ENCODE results near the gene PTPN1. TPM values are rescaled to one million over a fixed set of nuclear protein-coding genes. Genes with fewer than 3 reads are reported as not detected.
"Not testable (repeated sequence)": the region's sequence is repeated elsewhere in the genome, so short reads cannot be mapped to it uniquely, and the experiment has no call there.

The PTPN1 gene
- total RNA-seq, 1 experiment from 2014 or later: 118 TPM

DNA sequence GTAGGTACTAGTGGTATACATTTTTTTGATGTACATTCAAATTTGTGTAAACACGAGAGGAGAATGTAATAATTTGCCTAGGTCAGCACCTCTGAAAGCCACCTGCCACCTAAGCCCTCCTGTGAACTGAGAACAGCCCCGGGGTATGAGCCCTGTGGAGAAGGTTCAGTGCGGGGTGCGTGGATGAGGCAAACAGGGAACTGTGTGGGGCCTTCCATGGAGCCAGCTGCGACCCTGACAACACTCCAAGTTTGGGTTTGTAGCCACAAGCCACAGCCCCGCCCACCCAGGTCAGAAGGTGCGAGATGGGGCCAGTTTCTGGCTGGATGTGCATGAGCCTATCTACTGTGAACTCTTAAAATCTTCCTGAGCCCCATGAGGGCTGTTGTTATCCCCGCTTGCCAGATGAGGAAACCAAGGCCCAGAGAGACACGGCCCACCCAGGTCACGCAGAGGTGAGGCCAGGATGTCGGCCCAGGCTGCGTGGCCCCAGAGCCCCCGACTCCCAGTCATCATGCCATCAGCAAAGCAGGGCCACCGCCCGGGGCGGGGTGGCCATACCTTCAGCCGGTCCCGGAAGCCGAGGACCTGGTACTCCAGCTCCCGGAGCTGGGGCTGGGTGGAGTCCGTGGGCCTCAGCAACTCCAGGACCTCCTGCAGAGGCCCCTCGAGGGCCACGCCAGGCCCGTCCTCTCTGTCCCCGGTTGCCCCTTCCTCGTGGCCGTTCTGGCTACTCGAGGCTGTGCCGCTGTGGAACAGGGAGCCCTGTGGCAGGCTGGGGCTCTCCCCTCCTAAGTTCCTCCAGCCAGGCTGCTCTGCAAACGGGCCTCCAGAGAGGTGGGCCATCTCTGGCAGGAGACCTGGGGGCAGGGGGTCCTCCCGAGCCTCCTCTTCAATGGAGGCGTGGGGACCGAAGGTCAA is 91.6 kb downstream of the PTPN1 start:
- in situ Hi-C loops (cut with HindIII; ENCODE audit: low pct_unique_long_range_greater_than_20kb, low sequenced_read_pairs): no loop called here
- no peak for DNase-seq (ENCODE audit: low read depth, low spot score)

DNA sequence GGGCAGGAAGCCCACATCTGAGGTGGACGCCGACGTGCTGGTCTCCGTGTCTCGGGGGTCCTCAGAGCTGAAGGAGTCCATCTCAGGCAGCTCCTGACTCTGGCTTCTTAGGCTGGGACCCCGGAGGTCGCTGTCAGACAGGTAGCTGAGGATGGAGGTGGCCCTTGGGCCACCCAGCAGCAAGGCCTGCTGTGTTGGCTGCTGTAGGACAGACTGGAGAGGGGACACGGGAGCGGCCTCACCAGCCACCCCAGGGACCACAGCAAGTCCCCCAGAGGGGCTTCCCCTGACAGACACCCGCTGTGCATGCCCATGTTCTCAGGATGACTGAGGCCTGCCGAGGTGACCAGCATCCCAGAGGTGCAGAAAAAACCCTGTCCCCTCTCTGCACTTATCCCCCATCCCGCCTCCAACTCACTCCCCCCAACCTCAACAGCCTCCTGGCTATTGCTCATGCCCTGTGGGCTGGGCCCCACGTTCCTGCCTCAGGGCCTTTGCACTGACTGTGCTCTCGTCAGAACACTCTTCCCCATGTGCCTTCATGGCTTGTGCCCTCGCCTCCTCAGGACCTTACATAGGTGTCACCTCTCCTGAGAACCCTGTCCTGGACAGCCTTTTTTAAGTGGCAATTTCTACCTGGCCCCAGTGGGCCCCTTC is 92.4 kb downstream of the PTPN1 start:
- no peak for DNase-seq (ENCODE audit: low read depth, low spot score)
- in situ Hi-C loops (cut with HindIII; ENCODE audit: low pct_unique_long_range_greater_than_20kb, low sequenced_read_pairs): no loop called here

GRCh38 chr20:50604451-50604850 is 94.3 kb downstream of the PTPN1 start:
- in situ Hi-C loops (cut with HindIII; ENCODE audit: low pct_unique_long_range_greater_than_20kb, low sequenced_read_pairs): no loop called here
- no peak for DNase-seq (ENCODE audit: low read depth, low spot score)

DNA sequence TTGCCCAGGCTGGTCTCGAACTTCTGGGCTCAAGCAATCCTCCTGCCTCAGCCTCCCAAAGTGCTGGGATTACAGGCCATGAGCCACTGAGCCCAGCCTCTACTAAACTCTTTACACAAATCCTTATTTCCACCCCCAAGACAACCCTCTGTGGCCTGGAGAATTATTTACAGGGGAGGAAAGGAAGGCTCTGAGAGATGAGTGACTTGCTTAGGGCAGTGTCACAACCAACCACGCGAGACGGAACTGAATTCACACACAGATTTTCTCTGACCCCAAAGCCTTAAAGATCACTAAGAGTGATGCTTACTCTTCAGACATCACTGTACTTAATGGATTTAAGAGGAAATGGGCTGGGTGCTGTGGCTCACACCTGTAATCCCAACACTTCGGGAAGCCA is 95.0 kb downstream of the PTPN1 start:
- in situ Hi-C loops (cut with HindIII; ENCODE audit: low pct_unique_long_range_greater_than_20kb, low sequenced_read_pairs): no loop called here
- no peak for DNase-seq (ENCODE audit: low read depth, low spot score)

DNA sequence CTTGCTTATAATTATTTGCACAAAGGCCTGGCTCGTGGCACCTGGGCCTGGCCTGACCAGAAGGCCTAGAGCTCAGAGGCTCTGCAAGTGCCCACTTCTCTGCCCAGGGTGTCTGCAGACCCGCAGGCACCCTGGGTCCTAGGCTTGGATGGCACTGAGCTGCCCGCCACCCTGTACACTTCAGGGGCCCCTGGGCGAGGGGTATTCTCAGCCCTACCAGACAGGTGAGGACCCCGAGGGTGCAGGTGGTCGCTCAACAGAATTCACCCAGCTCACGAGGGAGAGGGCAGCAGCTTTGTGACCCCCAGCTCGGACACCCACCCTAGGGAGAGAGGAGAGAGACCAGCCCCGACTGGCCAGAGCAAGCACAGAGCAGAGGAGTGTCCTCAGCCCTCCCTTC is 97.3 kb downstream of the PTPN1 start:
- no peak for DNase-seq (ENCODE audit: low read depth, low spot score)
- in situ Hi-C loops (cut with HindIII; ENCODE audit: low pct_unique_long_range_greater_than_20kb, low sequenced_read_pairs): no loop called here

- in situ Hi-C loops (cut with HindIII; ENCODE audit: low pct_unique_long_range_greater_than_20kb, low sequenced_read_pairs): no loop called here
- DNase-seq (ENCODE audit: low read depth, low spot score): no peak
Measured at GRCh38 chr20:50607850-50608749, 97.9 kb downstream of the PTPN1 start.

DNA sequence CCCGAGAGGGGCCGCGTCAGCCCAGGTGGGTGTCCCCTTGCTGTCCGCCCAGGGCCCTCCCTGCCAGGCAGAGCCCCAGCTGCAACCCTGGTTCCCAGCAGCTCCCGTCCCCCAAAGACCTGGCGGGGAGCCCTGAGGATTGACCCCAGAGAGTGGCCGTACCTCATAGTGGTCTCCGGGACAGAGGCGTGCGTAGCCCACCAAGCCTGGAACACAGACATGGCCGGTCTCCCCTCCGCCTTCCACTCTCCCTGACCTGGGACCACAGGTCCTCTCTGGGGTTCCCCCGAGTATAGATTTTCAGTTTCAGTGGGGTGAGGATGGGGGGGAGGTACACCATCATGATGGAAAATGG is 98.5 kb downstream of the PTPN1 start:
- no peak for DNase-seq (ENCODE audit: low read depth, low spot score)
- in situ Hi-C loops (cut with HindIII; ENCODE audit: low pct_unique_long_range_greater_than_20kb, low sequenced_read_pairs): no loop called here

DNA sequence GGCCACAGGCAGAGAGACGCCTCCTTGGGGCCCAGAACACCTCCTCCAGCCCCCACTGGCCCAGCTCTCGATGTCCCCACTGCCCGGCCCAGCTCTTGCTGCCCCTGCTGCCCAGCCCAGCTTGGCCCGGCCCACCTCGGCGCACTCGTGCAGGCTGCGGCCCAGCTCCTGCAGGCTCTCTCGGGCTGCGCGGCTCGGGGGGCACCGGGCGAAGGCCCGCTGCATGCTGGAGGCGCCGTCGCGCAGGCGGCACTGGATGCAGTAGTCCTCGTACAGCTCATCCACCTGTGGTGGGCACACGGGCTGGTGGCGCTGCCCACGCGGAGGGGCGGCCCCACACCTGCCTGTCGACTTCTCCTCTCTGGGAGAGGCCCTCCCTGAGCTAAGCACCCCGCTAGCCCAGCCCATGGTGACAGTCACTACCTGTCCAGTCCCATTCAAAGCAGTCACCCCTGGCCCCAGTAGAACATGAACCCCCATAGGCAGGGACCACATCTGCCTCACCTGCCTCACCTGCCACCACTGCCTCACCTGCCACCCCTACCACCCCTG is 99.3 kb downstream of the PTPN1 start:
- DNase-seq (ENCODE audit: low read depth, low spot score): no peak
- in situ Hi-C loops (cut with HindIII; ENCODE audit: low pct_unique_long_range_greater_than_20kb, low sequenced_read_pairs): no loop called here

DNA sequence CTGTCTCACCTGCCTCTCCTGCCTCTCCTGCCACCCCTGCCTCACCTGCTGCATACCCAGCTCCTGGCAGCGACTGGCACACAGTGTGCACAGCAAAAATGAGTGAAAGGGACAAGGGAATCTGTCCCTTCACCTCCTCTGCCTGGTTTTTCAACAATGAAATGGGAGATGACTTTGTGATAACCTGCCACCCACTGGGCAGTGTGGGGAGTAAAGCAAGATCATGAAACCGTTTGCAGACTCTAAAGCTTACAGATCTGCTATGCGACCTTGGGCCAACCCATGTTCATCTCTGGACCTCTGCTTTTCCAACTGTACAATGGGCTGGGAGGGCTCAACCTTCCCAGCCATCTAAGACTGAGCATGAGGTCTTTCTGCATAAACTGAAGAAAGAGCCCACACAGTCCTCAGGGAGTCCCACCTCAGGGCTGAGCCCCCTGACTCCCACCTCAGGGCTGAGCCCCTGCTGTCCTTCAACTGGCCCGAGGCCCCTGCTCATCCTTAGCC is 100.1 kb downstream of the PTPN1 start:
- in situ Hi-C loops (cut with HindIII; ENCODE audit: low pct_unique_long_range_greater_than_20kb, low sequenced_read_pairs): no loop called here

DNA sequence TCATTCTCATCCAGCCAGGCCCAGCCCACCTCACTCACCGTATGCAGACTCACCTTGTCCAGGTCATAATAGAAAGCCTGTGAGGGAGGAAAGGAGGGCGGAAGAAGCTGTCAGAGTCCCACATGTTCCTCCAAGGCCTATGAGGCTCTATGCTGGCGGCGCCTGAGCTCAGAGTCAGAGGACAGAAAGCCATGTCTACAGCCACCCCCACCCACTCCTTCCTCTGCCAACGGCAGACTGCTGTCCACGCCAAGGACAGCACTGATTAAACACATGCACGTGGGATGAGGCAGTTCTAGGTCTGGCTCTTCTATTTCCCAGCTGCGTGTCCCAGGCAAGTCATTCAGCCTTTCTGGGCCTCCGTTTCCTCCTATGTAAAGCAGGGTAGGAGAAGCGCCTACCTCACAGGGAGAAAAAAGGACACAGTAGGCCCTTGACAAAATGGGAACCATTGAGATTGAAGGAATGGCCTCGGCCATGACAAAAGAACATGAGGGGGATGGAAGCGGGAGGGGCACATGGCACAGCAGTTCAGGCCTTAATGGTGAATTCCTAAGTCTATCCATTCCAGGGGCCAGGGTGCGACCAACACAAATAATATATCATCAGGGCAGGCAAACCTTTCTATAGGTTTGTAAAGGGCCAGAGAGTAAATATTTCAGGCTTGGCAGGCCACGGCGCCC is 101.1 kb downstream of the PTPN1 start:
- no peak for DNase-seq (ENCODE audit: low read depth, low spot score)
- in situ Hi-C loops (cut with HindIII; ENCODE audit: low pct_unique_long_range_greater_than_20kb, low sequenced_read_pairs): no loop called here

More for the DNA sequence above, 100.1 kb downstream of the PTPN1 start:
- DNase-seq (ENCODE audit: low read depth, low spot score): peak; percentile 19

- DNase-seq (ENCODE audit: low read depth, low spot score): no peak
- in situ Hi-C loops (cut with HindIII; ENCODE audit: low pct_unique_long_range_greater_than_20kb, low sequenced_read_pairs): no loop called here
Measured at GRCh38 chr20:50613438-50614169, 103.4 kb downstream of the PTPN1 start.

DNA sequence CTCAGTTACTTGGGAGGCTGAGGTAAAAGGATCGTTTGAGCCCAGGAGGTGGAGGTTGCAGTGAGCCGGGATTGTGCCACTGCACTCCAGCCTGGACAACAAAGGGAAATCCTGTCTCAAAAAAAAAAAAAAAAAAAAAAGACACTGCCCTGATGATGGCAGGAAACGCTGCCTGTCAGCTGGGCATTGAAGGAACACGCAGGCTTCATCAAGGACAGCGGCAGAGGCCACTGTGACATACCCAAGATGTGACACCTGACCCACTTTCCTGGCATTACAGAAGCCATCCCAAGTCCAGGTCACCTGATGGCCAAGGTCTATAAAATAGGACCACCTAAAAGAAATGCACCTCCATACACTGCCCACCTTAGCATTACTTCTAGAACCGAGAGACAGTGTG is 105.2 kb downstream of the PTPN1 start:
- in situ Hi-C loops (cut with HindIII; ENCODE audit: low pct_unique_long_range_greater_than_20kb, low sequenced_read_pairs): no loop called here
- DNase-seq (ENCODE audit: low read depth, low spot score): no peak

GRCh38 chr20:50617022-50617421 is 106.8 kb downstream of the PTPN1 start:
- DNase-seq (ENCODE audit: low read depth, low spot score): no peak
- in situ Hi-C loops (cut with HindIII; ENCODE audit: low pct_unique_long_range_greater_than_20kb, low sequenced_read_pairs): no loop called here

- in situ Hi-C loops (cut with HindIII; ENCODE audit: low pct_unique_long_range_greater_than_20kb, low sequenced_read_pairs): no loop called here
- no peak for DNase-seq (ENCODE audit: low read depth, low spot score)
Measured at GRCh38 chr20:50618537-50618936, 108.4 kb downstream of the PTPN1 start.

- in situ Hi-C loops (cut with HindIII; ENCODE audit: low pct_unique_long_range_greater_than_20kb, low sequenced_read_pairs); DNase-seq (ENCODE audit: low read depth, low spot score): not testable (repeated sequence)
Measured at GRCh38 chr20:50620459-50620858, 110.3 kb downstream of the PTPN1 start.

DNA sequence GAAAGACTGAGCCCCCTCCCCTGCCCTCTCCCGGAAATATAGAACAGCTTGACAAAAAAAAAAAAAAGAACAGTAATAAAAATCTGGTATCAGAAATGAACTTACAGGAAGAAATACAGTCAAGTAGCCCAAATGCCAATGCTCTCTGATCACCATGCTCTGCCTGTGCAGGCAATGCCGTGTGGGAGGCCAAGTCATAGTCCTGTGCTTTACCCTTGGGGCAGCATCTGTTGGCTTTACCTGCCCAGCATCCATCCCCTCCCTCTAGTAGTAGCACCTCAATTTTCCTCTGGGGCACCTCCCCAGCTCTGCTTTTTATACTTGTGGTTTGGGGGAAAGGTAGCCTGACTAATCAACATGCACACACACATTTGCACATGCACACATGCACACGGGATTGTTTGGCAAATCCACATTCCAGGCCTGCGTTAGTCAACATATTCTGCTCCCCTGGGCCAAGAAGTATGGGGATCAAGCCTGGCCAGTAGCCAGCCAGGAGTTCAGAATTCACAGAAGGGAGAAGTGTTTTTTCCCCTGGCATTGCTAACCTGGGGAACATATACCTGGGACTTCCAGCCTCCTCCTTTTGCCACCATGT is 111.0 kb downstream of the PTPN1 start:
- in situ Hi-C loops (cut with HindIII; ENCODE audit: low pct_unique_long_range_greater_than_20kb, low sequenced_read_pairs): no loop called here
- no peak for DNase-seq (ENCODE audit: low read depth, low spot score)

Data from SK-MEL-5 (cell line).